NB4 (cell line): Measurements from ENCODE around the gene SSX2B.
"Not testable (repeated sequence)": the region's sequence is repeated elsewhere in the genome, so short reads cannot be mapped to it uniquely, and the experiment has no call there.

Experiments used
- DNase-seq: peaks from one replicate; pipeline ENCODE4 v3.0.0; 2010; ENCODE audit warnings: low read depth
- H3K4me3 ChIP-seq: one replicate; pipeline ENCODE4 v1.5.1; 2011; ENCODE audit warnings: mild to moderate bottlenecking, low read depth, low read length, moderate library complexity

SSX2B gene, protein sequence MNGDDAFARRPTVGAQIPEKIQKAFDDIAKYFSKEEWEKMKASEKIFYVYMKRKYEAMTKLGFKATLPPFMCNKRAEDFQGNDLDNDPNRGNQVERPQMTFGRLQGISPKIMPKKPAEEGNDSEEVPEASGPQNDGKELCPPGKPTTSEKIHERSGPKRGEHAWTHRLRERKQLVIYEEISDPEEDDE

GRCh38 chrX:52750952-52751351, at the start of gene SSX2B:
TSS of gene SSX2B (plus strand) at chrX:52751252. CDS start at chrX:52752681, 1,429 bp downstream.
- not testable (repeated sequence) for H3K4me3 ChIP-seq, DNase-seq

DNA sequence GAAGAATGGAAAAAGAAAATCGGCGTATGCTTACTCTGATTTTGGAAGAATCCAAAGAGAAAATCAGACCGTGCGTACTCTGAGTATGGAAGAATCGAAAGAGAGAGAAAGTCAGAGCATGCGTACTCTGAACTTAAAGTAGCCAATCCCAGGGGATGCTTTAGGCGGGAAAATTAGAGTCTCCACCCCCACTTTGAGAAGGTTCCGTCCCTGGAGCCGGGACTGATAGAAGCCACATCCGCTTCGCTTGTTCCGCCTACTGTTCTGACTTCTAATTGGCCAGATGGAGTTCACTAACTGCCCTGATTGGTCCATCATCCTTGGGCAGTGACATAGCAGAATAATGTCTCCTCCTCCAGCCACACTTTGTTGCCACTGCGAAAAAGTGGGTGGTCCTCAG, 44.0 kb upstream of the SSX2B start, which contains the start of gene SSX2:
Gene SSX2 (minus strand): TSS at position 101 of the 400 bp plus-strand sequence. CDS start 1,429 bp downstream, outside the sequence.
- H3K4me3 ChIP-seq = not testable (repeated sequence)

DNA sequence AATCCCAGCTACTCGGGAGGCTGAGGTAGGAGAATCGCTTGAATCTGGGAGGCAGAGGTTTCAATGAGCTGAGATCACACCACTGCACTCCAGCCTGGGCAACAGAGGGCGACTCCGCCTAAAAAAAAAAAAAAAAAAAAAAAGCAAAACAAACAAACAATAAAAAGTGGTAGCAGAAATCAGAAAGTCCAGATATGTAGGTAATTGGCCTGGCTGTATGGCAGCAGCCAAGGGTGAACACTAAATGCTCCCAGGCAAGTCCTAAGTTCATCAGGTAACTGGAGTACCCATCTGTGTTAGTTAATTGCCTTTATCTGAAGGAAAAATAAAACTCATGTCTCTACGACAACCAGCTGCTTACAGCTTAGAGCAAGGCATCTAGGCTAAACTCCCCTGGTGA, 14.9 kb downstream of the SSX2B start:
- DNase-seq, H3K4me3 ChIP-seq: not testable (repeated sequence)

More for the DNA sequence above, 44.0 kb upstream of the SSX2B start, which contains the start of gene SSX2:
- DNase-seq = not testable (repeated sequence)

- not testable (repeated sequence) for DNase-seq, H3K4me3 ChIP-seq
Measured at GRCh38 chrX:52773504-52773903, 22.5 kb downstream of the SSX2B start.

DNA sequence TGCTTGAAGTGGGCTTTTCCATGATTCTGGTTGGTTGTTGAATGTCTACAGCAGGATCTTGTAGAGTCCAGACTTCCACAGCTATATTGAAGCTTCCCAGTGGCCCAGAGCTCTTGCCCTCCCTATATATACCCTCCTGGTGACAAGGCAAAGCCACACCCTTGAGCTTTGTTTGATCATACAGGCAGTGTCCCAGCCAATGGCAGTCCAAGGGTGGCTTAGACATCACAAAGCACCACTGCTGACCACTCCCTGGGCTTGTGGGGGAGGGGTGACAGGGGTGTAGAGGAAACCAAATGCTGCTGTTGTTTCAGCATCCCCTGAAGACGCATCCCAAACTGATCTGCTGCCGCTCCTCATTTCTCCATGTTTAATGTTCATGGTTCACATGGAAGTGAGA, 46.3 kb downstream of the SSX2B start, which contains the start of gene SPANXN5:
Gene SPANXN5 (minus strand): TSS at position 101 of the 400 bp plus-strand sequence. CDS start 79 bp downstream, at position 22.
- H3K4me3 ChIP-seq, DNase-seq: not testable (repeated sequence)

DNA sequence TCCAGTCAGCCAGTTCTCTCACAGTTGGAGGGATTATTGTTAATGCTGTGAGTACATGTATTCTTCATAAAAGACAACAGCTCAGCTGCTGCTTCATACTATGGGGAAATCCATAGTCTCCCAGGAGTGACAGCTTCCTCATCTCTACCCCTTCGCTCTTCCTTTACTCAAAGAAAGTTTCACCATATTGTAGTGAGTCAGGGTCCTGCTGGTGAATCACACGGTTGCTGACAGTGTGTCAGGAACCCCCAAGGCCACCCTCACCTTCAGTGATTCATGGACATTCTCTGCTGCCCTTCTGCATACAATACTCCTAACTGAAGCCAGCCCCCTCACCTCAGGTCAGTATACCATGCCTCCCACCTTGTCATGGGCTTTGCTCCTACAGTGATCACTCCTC, 53.8 kb downstream of the SSX2B start:
- not testable (repeated sequence) for H3K4me3 ChIP-seq
- peak; percentile 16 for DNase-seq
